Activated CD4-positive, alpha-beta T cell treated with anti-CD3 and anti-CD28 coated beads, Interleukin-2, amount 10 ng/mL, durations not matched to agents 24 days and 14 days (primary cell): ENCODE data around the gene MARCKS. TPM values are rescaled to one million over a fixed set of nuclear protein-coding genes. Genes with fewer than 3 reads are reported as not detected.
A peak's percentile ranks its signal among the peaks of the same experiment; 100 is the strongest.

ENCODE experiments used
- DNase-seq: peaks from one replicate; pipeline ENCODE4 v3.0.0; 2022
- H3K27ac Mint-ChIP-seq: one replicate; pipeline ENCODE4 v1.8.0; 2022; ENCODE audit warnings: mild to moderate bottlenecking, mixed read lengths
- H3K27me3 Mint-ChIP-seq: one replicate; pipeline ENCODE4 v1.8.0; 2022; ENCODE audit warnings: mixed read lengths
- H3K36me3 Mint-ChIP-seq: one replicate; pipeline ENCODE4 v1.8.0; 2022; ENCODE audit warnings: low read depth, mild to moderate bottlenecking, mixed read lengths
- H3K4me1 Mint-ChIP-seq: one replicate; pipeline ENCODE4 v1.8.0; 2021; ENCODE audit warnings: mixed read lengths
- H3K4me3 Mint-ChIP-seq: one replicate; pipeline ENCODE4 v1.8.0; 2022; ENCODE audit warnings: mild to moderate bottlenecking, moderate library complexity, mixed read lengths
- H3K9me3 Mint-ChIP-seq: one replicate; pipeline ENCODE4 v1.8.0; 2021; ENCODE audit warnings: mixed read lengths
- intact Hi-C: fragments of 100-400 bp; cut with micrococcal nuclease; formaldehyde crosslinking; loops from one replicate; pipeline ENCODE4 v1.15.1; 2023
- total RNA-seq: library from RNA; stranded (reverse); gene quantifications from 2 replicates; pipeline ENCODE4 v1.2.3, GENCODE V29; 2022

The MARCKS gene
- 0.05 TPM in 1 of 2 replicates, not detected in the other for total RNA-seq

GRCh38 chr6:113856625-113857555, at the start of gene MARCKS:
TSS of gene MARCKS (plus strand) at chr6:113857345. CDS start at chr6:113857746, 401 bp downstream.
- peaks cover 17% of the 10 kb centered on the region for H3K4me1 Mint-ChIP-seq

GRCh38 chr6:113809826-113810225, 47.3 kb upstream of the MARCKS start:
- intact Hi-C loops: no loop called here
- H3K27ac Mint-ChIP-seq: no peak overlapping the region
- no peak overlapping the region for H3K4me3 Mint-ChIP-seq
- no peak for DNase-seq
- no peaks in the 10 kb centered on the region for H3K9me3 Mint-ChIP-seq
- H3K27me3 Mint-ChIP-seq: peaks cover 7% of the 10 kb centered on the region
- peaks cover 6% of the 10 kb centered on the region for H3K4me1 Mint-ChIP-seq
- H3K36me3 Mint-ChIP-seq: no peaks in the 10 kb centered on the region

More at GRCh38 chr6:113856625-113857555, at the start of gene MARCKS:
- peak; percentile 84 for DNase-seq
- Mint-ChIP-seq H3K36me3 (peaks cover 1% of the 10 kb centered on the region), H3K9me3 (peaks cover 13% of the 10 kb centered on the region), H3K27ac (peak within 1 kb of the TSS; percentile 42), H3K27me3 (peaks cover 49% of the 10 kb centered on the region), H3K4me3 (no peak within 1 kb of the TSS)
- intact Hi-C loops: loop anchor here (5.0 kb wide), 1 partner anchor 225 kb away; no protein-coding TSS in a partner anchor

DNA sequence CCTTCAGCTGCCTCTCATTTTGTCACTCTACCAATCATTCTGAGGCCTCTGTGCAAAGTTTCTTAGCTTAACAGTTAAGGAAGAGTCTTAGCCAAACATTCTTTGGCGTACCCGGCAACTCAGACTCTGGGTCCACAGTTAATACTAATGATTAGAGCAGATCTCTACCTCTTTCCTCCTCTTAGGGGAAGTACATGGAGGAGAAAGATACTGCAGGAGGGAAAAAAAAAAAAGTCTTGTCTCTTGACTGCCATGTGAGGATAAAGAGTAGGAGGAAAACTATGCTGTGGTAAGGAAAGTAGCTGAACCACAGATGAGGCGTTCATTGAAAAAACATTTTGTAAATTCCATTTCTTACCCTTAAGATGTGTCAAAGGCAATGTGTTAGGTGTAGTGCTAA, 44.0 kb upstream of the MARCKS start:
- Mint-ChIP-seq H3K4me3 (no peak overlapping the region), H3K4me1 (peaks cover 2% of the 10 kb centered on the region), H3K27me3 (peaks cover 6% of the 10 kb centered on the region), H3K36me3 (no peaks in the 10 kb centered on the region), H3K9me3 (no peaks in the 10 kb centered on the region), H3K27ac (no peak overlapping the region)
- intact Hi-C loops: no loop called here
- no peak for DNase-seq

- no peaks in the 10 kb centered on the region for H3K4me1 Mint-ChIP-seq
- intact Hi-C loops: no loop called here
- no peak overlapping the region for H3K4me3 Mint-ChIP-seq
- no peaks in the 10 kb centered on the region for H3K36me3 Mint-ChIP-seq
- no peak overlapping the region for H3K27ac Mint-ChIP-seq
- H3K9me3 Mint-ChIP-seq: no peaks in the 10 kb centered on the region
- DNase-seq: no peak
- H3K27me3 Mint-ChIP-seq: peaks cover 4% of the 10 kb centered on the region
Observed at GRCh38 chr6:113818578-113818977, 38.6 kb upstream of the MARCKS start.

DNA sequence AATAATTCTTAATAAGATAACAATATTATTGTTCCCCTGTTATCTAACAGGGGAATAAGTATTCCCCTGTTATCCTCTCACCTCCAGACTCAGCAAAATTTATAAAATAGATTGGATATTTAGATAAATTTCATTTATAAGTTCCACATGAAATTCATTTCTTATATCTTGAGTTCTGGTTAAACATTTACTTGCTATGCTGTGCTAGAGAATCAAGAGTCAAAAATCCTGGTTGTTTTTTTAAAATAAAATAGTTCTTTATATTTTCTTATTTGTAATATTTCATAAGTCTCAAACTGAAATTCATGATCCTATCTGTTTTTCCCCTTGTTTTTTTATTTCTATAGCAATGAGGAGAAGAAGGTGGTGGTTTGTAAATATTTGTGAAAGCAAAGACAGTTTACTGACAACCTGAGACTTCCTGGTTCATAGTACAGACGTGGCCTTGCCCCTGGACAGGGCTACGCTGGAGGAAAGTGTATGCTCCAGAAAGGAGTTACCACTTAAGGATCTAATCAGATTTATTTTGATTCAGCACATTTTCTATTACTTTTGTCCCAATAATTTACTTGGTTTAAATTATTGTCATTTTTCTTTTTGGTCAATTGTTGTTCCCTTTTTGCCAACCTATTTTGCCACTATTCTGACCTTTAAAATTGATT, 37.8 kb upstream of the MARCKS start:
- no peak overlapping the region for H3K4me3 Mint-ChIP-seq
- H3K27ac Mint-ChIP-seq: no peak overlapping the region
- no peaks in the 10 kb centered on the region for H3K36me3 Mint-ChIP-seq
- H3K9me3 Mint-ChIP-seq: no peaks in the 10 kb centered on the region
- H3K4me1 Mint-ChIP-seq: no peaks in the 10 kb centered on the region
- H3K27me3 Mint-ChIP-seq: peaks cover 1% of the 10 kb centered on the region
- DNase-seq: no peak
- intact Hi-C loops: no loop called here

DNA sequence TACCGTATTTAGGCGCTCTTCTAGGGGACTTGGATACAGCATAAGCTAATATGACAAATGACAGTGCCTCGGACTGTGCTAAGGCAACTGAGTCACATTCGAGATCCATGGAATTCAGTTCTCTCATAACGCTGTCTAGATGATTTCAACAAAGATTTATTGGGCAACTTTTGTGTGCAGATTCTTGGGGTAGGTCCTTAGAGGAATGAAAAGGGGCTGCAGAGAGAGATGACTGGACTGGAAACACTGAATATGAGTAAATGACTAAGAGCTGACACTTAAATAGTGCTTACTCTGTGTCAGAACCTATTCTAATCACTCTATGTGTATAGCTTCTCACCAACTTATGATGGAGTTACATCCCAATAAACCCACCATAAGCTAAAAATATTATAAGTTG, 36.4 kb upstream of the MARCKS start:
- Mint-ChIP-seq H3K27ac (no peak overlapping the region), H3K9me3 (no peaks in the 10 kb centered on the region), H3K27me3 (peaks cover 3% of the 10 kb centered on the region), H3K4me3 (no peak overlapping the region), H3K4me1 (no peaks in the 10 kb centered on the region), H3K36me3 (no peaks in the 10 kb centered on the region)
- intact Hi-C loops: no loop called here
- no peak for DNase-seq

GRCh38 chr6:113821445-113821844, 35.7 kb upstream of the MARCKS start:
- Mint-ChIP-seq H3K27me3 (peaks cover 3% of the 10 kb centered on the region), H3K4me3 (no peak overlapping the region), H3K36me3 (no peaks in the 10 kb centered on the region), H3K4me1 (no peaks in the 10 kb centered on the region), H3K27ac (no peak overlapping the region), H3K9me3 (no peaks in the 10 kb centered on the region)
- intact Hi-C loops: no loop called here
- no peak for DNase-seq

- Mint-ChIP-seq H3K27me3 (peaks cover 7% of the 10 kb centered on the region), H3K4me3 (no peak overlapping the region), H3K27ac (no peak overlapping the region), H3K4me1 (no peaks in the 10 kb centered on the region), H3K9me3 (no peaks in the 10 kb centered on the region), H3K36me3 (no peaks in the 10 kb centered on the region)
- DNase-seq: no peak
- intact Hi-C loops: no loop called here
Observed at GRCh38 chr6:113823916-113824315, 33.2 kb upstream of the MARCKS start.

DNA sequence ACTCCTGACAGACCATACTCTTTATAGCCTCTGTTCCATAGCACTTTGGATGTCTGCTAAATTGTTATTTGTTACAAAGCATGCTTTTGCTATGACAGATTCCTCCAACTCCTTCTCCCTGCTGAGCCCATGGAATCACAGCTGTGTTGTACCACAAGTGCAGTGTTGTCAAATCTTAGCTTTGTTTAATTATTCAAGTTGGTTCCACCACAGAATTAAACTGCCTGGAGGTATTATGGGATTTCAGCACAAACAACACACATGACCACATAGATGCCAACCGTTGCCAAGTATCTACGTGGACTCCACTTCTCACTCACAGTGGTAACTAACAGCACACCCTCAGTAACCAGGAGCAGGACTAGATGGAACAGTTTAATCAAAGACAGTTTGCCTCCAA, 32.7 kb upstream of the MARCKS start:
- intact Hi-C loops: no loop called here
- Mint-ChIP-seq H3K36me3 (no peaks in the 10 kb centered on the region), H3K27me3 (peaks cover 7% of the 10 kb centered on the region), H3K9me3 (no peaks in the 10 kb centered on the region), H3K27ac (no peak overlapping the region), H3K4me1 (no peaks in the 10 kb centered on the region), H3K4me3 (no peak overlapping the region)
- DNase-seq: no peak

- H3K36me3 Mint-ChIP-seq: no peaks in the 10 kb centered on the region
- H3K9me3 Mint-ChIP-seq: no peaks in the 10 kb centered on the region
- H3K27ac Mint-ChIP-seq: no peak overlapping the region
Observed at GRCh38 chr6:113824866-113825265, 32.3 kb upstream of the MARCKS start.

DNA sequence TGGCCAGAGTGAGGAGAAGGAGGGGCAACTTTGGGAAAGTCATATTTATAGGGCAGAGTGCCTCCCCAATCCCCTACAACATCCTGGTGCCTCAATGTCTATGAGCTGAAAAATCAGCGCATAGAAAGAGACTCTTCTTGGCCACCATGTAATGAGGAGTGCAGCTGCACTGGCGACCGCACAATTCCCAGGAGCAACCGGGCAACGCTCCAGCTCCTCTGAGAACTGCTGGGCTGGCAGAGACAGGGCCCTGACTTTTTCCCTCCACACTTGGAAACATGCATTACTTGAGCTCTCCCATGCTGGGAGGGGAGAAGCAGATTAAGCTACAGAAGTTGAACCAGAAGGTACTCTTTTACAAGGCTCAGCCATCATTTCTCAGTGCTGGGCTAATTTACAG, 31.4 kb upstream of the MARCKS start:
- no peaks in the 10 kb centered on the region for H3K36me3 Mint-ChIP-seq
- peaks cover 7% of the 10 kb centered on the region for H3K27me3 Mint-ChIP-seq
- no peaks in the 10 kb centered on the region for H3K9me3 Mint-ChIP-seq
- no peak overlapping the region for H3K27ac Mint-ChIP-seq
- DNase-seq: no peak
- intact Hi-C loops: no loop called here
- H3K4me3 Mint-ChIP-seq: no peak overlapping the region
- H3K4me1 Mint-ChIP-seq: no peaks in the 10 kb centered on the region

More at GRCh38 chr6:113824866-113825265, 32.3 kb upstream of the MARCKS start:
- DNase-seq: no peak
- Mint-ChIP-seq H3K4me1 (no peaks in the 10 kb centered on the region), H3K27me3 (peaks cover 7% of the 10 kb centered on the region), H3K4me3 (no peak overlapping the region)
- intact Hi-C loops: no loop called here

GRCh38 chr6:113828984-113829695, 28.0 kb upstream of the MARCKS start:
- H3K4me1 Mint-ChIP-seq: no peaks in the 10 kb centered on the region
- no peaks in the 10 kb centered on the region for H3K9me3 Mint-ChIP-seq
- no peak for DNase-seq
- peaks cover 7% of the 10 kb centered on the region for H3K27me3 Mint-ChIP-seq
- H3K27ac Mint-ChIP-seq: no peak overlapping the region
- intact Hi-C loops: no loop called here
- H3K4me3 Mint-ChIP-seq: no peak overlapping the region
- no peaks in the 10 kb centered on the region for H3K36me3 Mint-ChIP-seq

DNA sequence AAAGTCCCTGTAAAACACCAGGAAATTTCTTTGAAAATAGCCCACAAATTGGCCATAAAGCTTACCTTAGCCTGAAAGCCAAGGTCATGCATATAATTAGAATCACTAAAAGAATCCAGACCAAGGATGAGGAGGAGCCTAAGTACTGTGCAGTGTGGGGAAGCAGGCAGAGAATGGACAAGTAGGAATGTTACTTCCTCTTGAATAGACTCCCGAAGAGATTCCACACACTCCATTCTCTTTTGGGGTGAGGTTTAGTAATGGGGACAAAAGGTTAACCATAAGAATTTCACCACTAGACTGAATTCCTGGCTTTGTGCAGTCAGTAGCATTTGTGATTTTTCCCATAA, 27.5 kb upstream of the MARCKS start:
- intact Hi-C loops: no loop called here
- Mint-ChIP-seq H3K4me3 (no peak overlapping the region), H3K36me3 (no peaks in the 10 kb centered on the region), H3K4me1 (no peaks in the 10 kb centered on the region), H3K27me3 (peaks cover 6% of the 10 kb centered on the region), H3K9me3 (no peaks in the 10 kb centered on the region), H3K27ac (no peak overlapping the region)
- DNase-seq: no peak

GRCh38 chr6:113830140-113830539, 27.0 kb upstream of the MARCKS start:
- Mint-ChIP-seq H3K4me3 (no peak overlapping the region), H3K4me1 (no peaks in the 10 kb centered on the region), H3K27me3 (peaks cover 6% of the 10 kb centered on the region), H3K36me3 (no peaks in the 10 kb centered on the region), H3K9me3 (no peaks in the 10 kb centered on the region), H3K27ac (no peak overlapping the region)
- no peak for DNase-seq
- intact Hi-C loops: no loop called here
